Measurements from ENCODE around the gene L3HYPDH.

Gene L3HYPDH

GRCh38 chr14:59439256-59439965, 44.8 kb downstream of the L3HYPDH start:
- H3K79me2 ChIP-seq (ENCODE audit: control insufficient read depth, low read length), result no peaks in the 10 kb centered on the region
- H3K27me3 ChIP-seq (ENCODE audit: control insufficient read depth, low read length), result no peaks in the 10 kb centered on the region
- TF ChIP-seq CTCF (IDR thresholded peaks at IDR 0.05; ENCODE audit: low read depth, low read length, poor library complexity, severe bottlenecking), result no peak
- TF ChIP-seq EZH2phosphoT487 (IDR thresholded peaks at IDR 0.05; ENCODE audit: borderline replicate concordance, low read length), result no peak
- H3K4me2 ChIP-seq (ENCODE audit: low read length), result no peak overlapping the region
- no peaks in the 10 kb centered on the region for H3F3A ChIP-seq (ENCODE audit: control insufficient read depth, insufficient read depth)
- H4K20me1 ChIP-seq (ENCODE audit: control insufficient read depth, insufficient read depth, low read depth, low read length), result no peaks in the 10 kb centered on the region
- no peaks in the 10 kb centered on the region for H3K36me3 ChIP-seq (ENCODE audit: control insufficient read depth, low read length)
- no peak overlapping the region for H3K27ac ChIP-seq (ENCODE audit: low read depth, low read length)
- H3K4me1 ChIP-seq (ENCODE audit: control insufficient read depth, low read length), result peaks cover 21% of the 10 kb centered on the region
- no peak overlapping the region for H3K4me3 ChIP-seq (ENCODE audit: low read length)
- H3K9me3 ChIP-seq (ENCODE audit: control insufficient read depth, insufficient read depth, low read length), result no peaks in the 10 kb centered on the region
- H3K9me2 ChIP-seq (replicated peaks; ENCODE audit: control insufficient read depth, low read length), result no peaks in the 10 kb centered on the region

GRCh38 chr14:59438195-59438647, 46.0 kb downstream of the L3HYPDH start:
- Histone ChIP-seq H3K4me3 (ENCODE audit: low read length) (no peak overlapping the region), H3K36me3 (ENCODE audit: control insufficient read depth, low read length) (no peaks in the 10 kb centered on the region), H3K4me1 (ENCODE audit: control insufficient read depth, low read length) (peaks cover 9% of the 10 kb centered on the region), H3K9me3 (ENCODE audit: control insufficient read depth, insufficient read depth, low read length) (no peaks in the 10 kb centered on the region), H3K4me2 (ENCODE audit: low read length) (no peak overlapping the region), H3K27ac (ENCODE audit: low read depth, low read length) (no peak overlapping the region), H3F3A (ENCODE audit: control insufficient read depth, insufficient read depth) (no peaks in the 10 kb centered on the region), H3K79me2 (ENCODE audit: control insufficient read depth, low read length) (no peaks in the 10 kb centered on the region), H4K20me1 (ENCODE audit: control insufficient read depth, insufficient read depth, low read depth, low read length) (no peaks in the 10 kb centered on the region), H3K27me3 (ENCODE audit: control insufficient read depth, low read length) (no peaks in the 10 kb centered on the region), H3K9me2 (replicated peaks; ENCODE audit: control insufficient read depth, low read length) (no peaks in the 10 kb centered on the region)
- no peak for TF ChIP-seq EZH2phosphoT487 (IDR thresholded peaks at IDR 0.05; ENCODE audit: borderline replicate concordance, low read length)
- no peak for TF ChIP-seq CTCF (IDR thresholded peaks at IDR 0.05; ENCODE audit: low read depth, low read length, poor library complexity, severe bottlenecking)

- Histone ChIP-seq H3K4me1 (ENCODE audit: control insufficient read depth, low read length) (no peaks in the 10 kb centered on the region), H3K4me3 (ENCODE audit: low read length) (no peak overlapping the region), H3K36me3 (ENCODE audit: control insufficient read depth, low read length) (no peaks in the 10 kb centered on the region), H3K27me3 (ENCODE audit: control insufficient read depth, low read length) (no peaks in the 10 kb centered on the region), H3K79me2 (ENCODE audit: control insufficient read depth, low read length) (no peaks in the 10 kb centered on the region), H3K4me2 (ENCODE audit: low read length) (no peak overlapping the region), H3F3A (ENCODE audit: control insufficient read depth, insufficient read depth) (no peaks in the 10 kb centered on the region), H3K9me3 (ENCODE audit: control insufficient read depth, insufficient read depth, low read length) (no peaks in the 10 kb centered on the region), H3K27ac (ENCODE audit: low read depth, low read length) (no peak overlapping the region), H3K9me2 (replicated peaks; ENCODE audit: control insufficient read depth, low read length) (no peaks in the 10 kb centered on the region), H4K20me1 (ENCODE audit: control insufficient read depth, insufficient read depth, low read depth, low read length) (no peaks in the 10 kb centered on the region)
- TF ChIP-seq CTCF (IDR thresholded peaks at IDR 0.05; ENCODE audit: low read depth, low read length, poor library complexity, severe bottlenecking), result no peak
- TF ChIP-seq EZH2phosphoT487 (IDR thresholded peaks at IDR 0.05; ENCODE audit: borderline replicate concordance, low read length), result no peak
Observed at GRCh38 chr14:59435987-59436386, 48.2 kb downstream of the L3HYPDH start.
